PC-9 (cell line): ENCODE results near the gene CARMIL1. TPM values are rescaled to one million over a fixed set of nuclear protein-coding genes. Genes with fewer than 3 reads are reported as not detected.

Source experiments
- BruUV-seq: library from RNA; stranded (reverse); fragments of 400-500 nt; replicated peaks from 2 replicates; lab custom pipeline; 2021; lab: Mats Ljungman, UMichigan
- CTCF ChIA-PET: fragments of 300-600 bp; sonication (Branson Sonifier 250); formaldehyde crosslinking; loops from one replicate; lab custom pipeline; 2022; ENCODE audit warnings: antibody characterized with exemption; lab: Charles Lee
- POLR2A ChIA-PET: fragments of 300-600 bp; sonication (Branson Sonifier 250); formaldehyde crosslinking; loops from one replicate; lab custom pipeline; 2022; ENCODE audit warnings: antibody characterized with exemption; ENCODE audit not compliant: unreplicated experiment; lab: Charles Lee
- DNase-seq, 2 experiments: peaks; one replicate each; pipeline versions ENCODE4 v3.0.0 to v3.0.0-alpha.2; 2015 to 2022; ENCODE audit warnings: mixed read lengths in 1 of 2
- H2AFZ ChIP-seq: fragments of 200-600 bp; sonication (generic); 2 replicates; pipeline ENCODE4 v1.8.1; 2017; ENCODE audit warnings: antibody characterized with exemption
- H3F3A ChIP-seq: fragments of 200-600 bp; sonication (generic); 2 replicates; pipeline ENCODE4 v1.8.1; 2017; ENCODE audit warnings: antibody characterized with exemption, mild to moderate bottlenecking, low read depth; ENCODE audit not compliant: insufficient read depth
- H3K27ac ChIP-seq: fragments of 200-600 bp; sonication (generic); 2 replicates; pipeline ENCODE4 v1.6.1; 2016; ENCODE audit warnings: mixed run types
- H3K27me3 ChIP-seq: fragments of 200-600 bp; sonication (generic); 2 replicates; pipeline ENCODE4 v1.6.1; 2016; ENCODE audit warnings: low read depth, mixed run types; ENCODE audit not compliant: insufficient read depth
- H3K36me3 ChIP-seq: fragments of 200-600 bp; sonication (generic); 2 replicates; pipeline ENCODE4 v1.6.1; 2016; ENCODE audit warnings: low read depth, mixed run types
- H3K4me1 ChIP-seq: fragments of 200-600 bp; sonication (generic); replicated peaks from 2 replicates; pipeline ENCODE4 v1.6.1; 2016; ENCODE audit warnings: mixed run types; ENCODE audit not compliant: insufficient read depth
- H3K4me2 ChIP-seq: fragments of 200-600 bp; sonication (generic); 2 replicates; pipeline ENCODE4 v1.6.1; 2017; ENCODE audit warnings: mixed run types
- H3K4me3 ChIP-seq: fragments of 200-600 bp; sonication (generic); 2 replicates; pipeline ENCODE4 v1.6.1; 2016; ENCODE audit warnings: mixed run types
- H3K79me2 ChIP-seq: fragments of 200-600 bp; sonication (generic); 2 replicates; pipeline ENCODE4 v1.6.1; 2017; ENCODE audit warnings: low read depth, mixed run types
- H3K9me2 ChIP-seq: fragments of 200-600 bp; sonication (generic); 2 replicates; pipeline ENCODE4 v1.8.1; 2017; ENCODE audit warnings: mild to moderate bottlenecking; ENCODE audit not compliant: insufficient read depth
- H3K9me3 ChIP-seq: fragments of 200-600 bp; sonication (generic); 2 replicates; pipeline ENCODE4 v1.8.1; 2016; ENCODE audit warnings: low read depth; ENCODE audit not compliant: insufficient read depth
- H4K20me1 ChIP-seq: fragments of 200-600 bp; sonication (generic); 2 replicates; pipeline ENCODE4 v1.8.1; 2017; ENCODE audit not compliant: insufficient read depth
- CTCF ChIP-seq: fragments of 200-600 bp; sonication (generic); conservative IDR thresholded peaks from 2 replicates; pipeline ENCODE4 v1.6.1; 2017; ENCODE audit warnings: mixed run types, antibody characterized with exemption, mild to moderate bottlenecking, moderate library complexity
- EZH2 ChIP-seq: fragments of 200-600 bp; sonication (generic); IDR thresholded peaks from 2 replicates; pipeline ENCODE4 v1.8.0; 2017; ENCODE audit warnings: antibody characterized with exemption, low read depth
- intact Hi-C: fragments of 100-400 bp; cut with micrococcal nuclease; formaldehyde crosslinking; loops from one replicate; pipeline ENCODE4 v1.10.0; 2022; ENCODE audit not compliant: unreplicated experiment
- total RNA-seq: library from RNA; stranded (reverse); gene quantifications from 2 replicates; pipeline ENCODE4 v1.2.3, GENCODE V29; 2021

The CARMIL1 gene
- total RNA-seq, 1 experiment from 2014 or later: 33.1 TPM

- intact Hi-C loops: no loop called here
- H3K4me3 ChIP-seq: no peak overlapping the region
- ChIA-PET POLR2A (no interaction called here), CTCF (no interaction called here)
- no peak overlapping the region for H2AFZ ChIP-seq
- H3K27me3 ChIP-seq: no peaks in the 10 kb centered on the region
- no peak overlapping the region for H3K27ac ChIP-seq
- no peaks in the 10 kb centered on the region for H3K9me2 ChIP-seq
- peaks cover 37% of the 10 kb centered on the region for H3K4me1 ChIP-seq
- H3K36me3 ChIP-seq: no peaks in the 10 kb centered on the region
- no peaks in the 10 kb centered on the region for H4K20me1 ChIP-seq
- no peak overlapping the region for H3K4me2 ChIP-seq
- peaks cover 26% of the 10 kb centered on the region for H3F3A ChIP-seq
- peaks cover 27% of the 10 kb centered on the region; the same call in 1 of the 2 replicates for H3K79me2 ChIP-seq
- TF ChIP-seq EZH2 (no peak), CTCF (no peak)
- H3K9me3 ChIP-seq: no peaks in the 10 kb centered on the region
- no peak for DNase-seq
- BruUV-seq: no TSS peak
These were observed 30.7 kb downstream of the CARMIL1 start for GRCh38 chr6:25309886-25310285.

- no peaks in the 10 kb centered on the region for H3K9me3 ChIP-seq
- H3K27me3 ChIP-seq: no peaks in the 10 kb centered on the region
- POLR2A ChIA-PET: no interaction called here
- CTCF ChIA-PET: interaction anchor here (0.5 to 0.9 kb wide), 2 partner anchors 32 to 46 kb away, joined by 4 to 8 read pairs; partner anchors contain the start of gene CARMIL1
- DNase-seq: peak in 1 of 2 experiments; percentile 59
- no peaks in the 10 kb centered on the region for H3K9me2 ChIP-seq
- peak overlapping the region; percentile 54; the same call in 1 of the 2 replicates for H3K27ac ChIP-seq
- no peaks in the 10 kb centered on the region for H3K36me3 ChIP-seq
- peaks cover 38% of the 10 kb centered on the region; the same call in 1 of the 2 replicates for H3K79me2 ChIP-seq
- no peak for TF ChIP-seq CTCF
- no peak for TF ChIP-seq EZH2
- no peak overlapping the region for H3K4me3 ChIP-seq
- H3K4me1 ChIP-seq: peaks cover 37% of the 10 kb centered on the region
- no TSS peak for BruUV-seq
- H3F3A ChIP-seq: peaks cover 26% of the 10 kb centered on the region
- H4K20me1 ChIP-seq: no peaks in the 10 kb centered on the region
- intact Hi-C loops: no loop called here
- peak overlapping the region; percentile 64 for H3K4me2 ChIP-seq
- no peak overlapping the region for H2AFZ ChIP-seq
These were observed 32.2 kb downstream of the CARMIL1 start for GRCh38 chr6:25311331-25311840.

- peak overlapping the region; percentile 54 for H3K27ac ChIP-seq
- peak overlapping the region; percentile 64 for H3K4me2 ChIP-seq
- no peaks in the 10 kb centered on the region for H3K36me3 ChIP-seq
- H3F3A ChIP-seq: peaks cover 26% of the 10 kb centered on the region
- no peaks in the 10 kb centered on the region for H4K20me1 ChIP-seq
- H3K4me3 ChIP-seq: peak overlapping the region; percentile 11; the same call in 1 of the 2 replicates
- intact Hi-C loops: loop anchor here (1.0 kb wide), 1 partner anchor 32 kb away; no protein-coding TSS in a partner anchor
- H3K27me3 ChIP-seq: no peaks in the 10 kb centered on the region
- no peak for DNase-seq
- BruUV-seq: no TSS peak
- peaks cover 37% of the 10 kb centered on the region for H3K4me1 ChIP-seq
- ChIA-PET CTCF (interaction anchor here (0.9 to 1.4 kb wide), 2 partner anchors 46 to 178 kb away, joined by 4 to 8 read pairs; no protein-coding TSS in a partner anchor), POLR2A (interaction anchor here (1.0 kb wide), 1 partner anchor 33 kb away, joined by 8 read pairs; the partner anchor contains the start of gene CARMIL1)
- no peaks in the 10 kb centered on the region for H3K9me3 ChIP-seq
- no peaks in the 10 kb centered on the region for H3K9me2 ChIP-seq
- TF ChIP-seq CTCF (no peak), EZH2 (no peak)
- peaks cover 38% of the 10 kb centered on the region for H3K79me2 ChIP-seq
- no peak overlapping the region for H2AFZ ChIP-seq
These were observed 33.0 kb downstream of the CARMIL1 start for GRCh38 chr6:25312034-25312620.
